NCI-H1694 treated with DMSO at 0.1 percent for 48 hours (cell line): ENCODE results near the gene CADPS.

ENCODE experiments used
- DNase-seq: peaks from one replicate; lab custom pipeline; 2025; lab: John Stamatoyannopoulos, UW

Gene CADPS

DNA sequence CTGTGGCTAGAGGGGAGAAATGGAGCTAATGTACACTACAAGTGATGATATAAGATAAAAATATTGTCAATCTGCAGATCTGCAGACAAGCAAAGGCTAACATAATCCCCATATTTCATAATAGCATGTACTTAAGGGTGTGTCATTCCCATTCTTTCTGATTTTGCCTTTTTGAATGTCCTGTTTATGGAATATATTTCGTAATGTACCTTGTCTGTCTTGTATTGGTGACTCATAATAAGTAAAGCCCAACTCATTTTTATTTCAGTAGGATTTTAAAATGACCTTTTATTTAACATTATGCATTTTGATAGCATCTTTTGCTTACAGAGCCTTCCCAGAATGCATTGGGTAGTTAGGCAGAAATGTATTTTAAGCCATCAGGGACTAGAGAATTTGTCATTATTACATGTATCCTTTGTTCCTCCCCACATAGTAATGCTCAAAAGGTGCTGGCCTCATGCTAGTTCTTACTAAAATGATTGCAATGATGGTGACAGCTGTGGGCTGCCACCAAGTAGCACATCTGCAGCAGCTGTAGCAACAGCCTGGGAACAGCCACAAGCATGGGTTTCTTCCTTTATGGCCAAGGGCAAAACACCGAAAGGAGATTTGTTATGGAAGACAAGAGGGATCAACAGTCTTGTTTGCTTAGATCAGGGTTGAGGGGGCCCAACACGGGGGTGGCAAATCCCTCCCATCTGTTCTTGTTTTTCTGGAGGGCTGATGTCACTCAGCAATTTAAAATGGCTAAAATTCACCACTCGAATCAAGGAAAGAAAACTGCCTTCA, 188.5 kb downstream of the CADPS start:
- peak; percentile 81 for DNase-seq

DNA sequence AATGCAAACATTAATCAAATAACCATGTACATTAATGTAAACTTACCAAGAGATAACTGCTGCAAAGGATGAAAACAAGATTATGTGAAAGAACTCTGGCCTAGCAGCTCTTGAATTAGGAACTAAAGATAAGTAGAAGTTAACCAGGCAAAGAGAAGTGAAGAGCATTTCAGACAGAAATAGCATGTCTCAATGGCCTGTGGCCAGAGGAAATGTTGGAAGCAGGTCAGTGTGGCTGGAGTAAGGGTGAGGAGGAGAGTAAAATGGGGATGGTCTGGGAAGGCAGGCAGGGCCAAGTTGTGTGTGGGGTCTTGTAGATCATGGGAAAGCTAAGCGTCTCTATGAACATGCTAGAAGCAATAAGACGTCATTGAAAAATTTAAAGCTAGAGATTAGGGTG, 192.4 kb downstream of the CADPS start:
- DNase-seq: no peak

DNA sequence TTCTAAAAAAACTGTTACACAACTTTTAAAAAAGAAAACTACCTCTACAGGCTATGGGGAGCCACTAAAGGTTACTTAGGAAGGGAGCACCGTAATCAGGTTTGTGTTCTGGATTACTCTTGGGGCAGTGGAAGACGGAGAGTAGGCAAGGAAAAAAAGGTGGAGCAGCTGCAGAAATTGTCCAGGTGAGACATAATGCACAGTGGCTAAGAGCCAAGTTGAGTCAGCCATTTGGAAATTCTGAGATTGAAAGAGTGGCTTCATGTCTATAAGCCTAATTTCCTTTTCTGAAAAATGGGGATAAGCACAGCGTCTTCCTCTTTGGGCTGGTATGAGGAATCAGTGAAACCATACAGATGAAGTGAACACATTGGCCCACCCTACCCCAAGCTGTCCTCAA, 195.2 kb downstream of the CADPS start:
- no peak for DNase-seq

DNA sequence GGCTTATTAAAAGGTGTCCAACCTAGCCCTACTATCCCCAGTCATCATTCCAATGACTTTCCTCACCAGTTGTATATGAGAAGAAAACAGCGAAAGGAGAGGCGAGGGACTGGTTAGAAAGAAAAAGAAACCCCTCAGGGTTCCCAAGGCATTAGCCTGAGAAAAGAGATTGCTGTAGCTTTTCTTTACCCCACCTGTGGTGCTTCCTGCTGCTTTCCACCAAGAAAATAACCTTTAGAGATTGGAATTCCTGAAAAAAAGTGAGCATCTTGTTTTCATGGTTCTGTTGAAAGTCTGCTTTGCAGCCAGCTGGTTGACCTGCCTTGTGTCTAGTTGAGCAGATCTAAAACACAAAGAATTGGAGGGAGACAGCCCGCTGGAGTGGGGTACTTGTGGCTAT, 196.4 kb downstream of the CADPS start:
- DNase-seq: no peak

DNA sequence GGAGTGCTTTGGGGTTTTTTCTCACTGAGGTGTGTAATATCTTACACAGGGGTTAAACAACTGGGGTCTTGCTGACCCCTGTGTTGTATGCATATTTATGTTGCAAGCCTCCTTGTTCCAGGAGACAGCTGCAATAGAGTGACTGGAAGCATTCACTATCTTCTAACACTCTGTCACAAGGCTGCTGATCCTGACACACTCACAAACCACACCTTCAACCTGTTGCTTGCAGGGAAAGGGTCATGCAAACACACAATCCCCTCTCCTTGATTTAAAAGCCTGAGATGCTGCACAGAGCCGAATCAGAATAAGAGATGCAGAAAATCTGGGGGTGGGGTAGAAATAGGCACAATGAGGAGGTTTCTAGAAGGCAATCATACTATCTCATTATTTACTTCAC, 197.3 kb downstream of the CADPS start:
- no peak for DNase-seq

DNA sequence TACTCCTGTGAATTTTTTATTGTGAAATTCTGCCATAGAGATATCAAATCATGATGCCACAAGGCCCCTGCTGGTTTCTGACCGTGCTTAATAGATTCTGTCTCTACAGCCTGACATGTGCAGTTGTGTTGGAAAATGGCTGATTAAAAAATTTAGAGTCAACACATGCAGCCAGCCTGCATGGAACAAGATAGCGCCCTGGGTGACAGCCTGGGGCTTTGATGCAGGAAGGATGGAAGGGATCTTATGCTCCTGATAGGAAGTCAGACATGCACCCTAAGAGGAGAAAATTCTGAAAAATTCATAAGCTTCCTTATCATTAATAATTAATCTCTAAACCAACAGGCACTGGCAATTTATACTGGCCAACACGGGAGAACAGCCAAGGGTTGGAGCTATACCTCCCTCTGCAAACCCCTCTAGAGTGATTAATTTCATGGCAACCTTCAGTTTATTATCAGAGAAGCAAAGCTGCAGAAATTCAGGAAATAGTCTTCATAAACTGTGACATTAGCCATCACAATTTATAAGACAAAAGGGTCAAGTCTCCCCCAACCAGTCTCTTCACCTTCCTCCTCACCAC, 198.4 kb downstream of the CADPS start:
- DNase-seq: no peak

DNA sequence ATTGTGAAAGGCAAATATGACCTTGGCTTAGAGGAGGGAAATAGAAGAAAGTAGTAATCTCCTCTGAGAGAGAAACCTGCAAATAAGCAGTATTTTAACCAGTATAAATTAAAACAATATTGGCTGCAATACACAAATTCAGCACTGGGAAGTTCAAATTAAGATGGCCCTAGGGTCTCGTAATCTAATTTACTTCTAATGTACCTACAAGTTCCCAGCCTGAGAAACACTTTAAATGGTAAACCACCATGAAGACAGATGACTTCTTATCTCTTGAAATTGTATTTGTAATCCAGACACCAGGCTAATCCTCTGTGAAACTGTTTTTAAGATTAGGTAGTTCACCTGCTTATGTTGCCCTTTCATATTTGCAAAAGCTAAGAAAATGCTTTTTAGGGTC, 199.7 kb downstream of the CADPS start:
- DNase-seq: no peak

DNA sequence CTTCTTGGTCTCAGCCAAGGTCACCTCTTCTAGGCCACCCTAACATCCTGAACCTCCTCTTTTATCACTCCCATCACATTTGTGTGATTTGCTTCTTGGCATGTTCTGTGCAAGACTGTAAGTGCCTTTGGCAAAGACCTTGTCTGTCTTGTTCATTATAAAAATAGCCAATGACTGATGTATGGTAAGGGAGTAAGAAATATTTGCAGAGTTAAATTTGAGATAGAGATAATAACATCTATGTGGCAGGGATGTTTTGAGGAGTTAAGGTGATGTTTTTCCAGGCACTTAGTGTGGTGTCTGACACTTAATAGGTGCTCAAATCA, 202.3 kb downstream of the CADPS start:
- DNase-seq: no peak

DNA sequence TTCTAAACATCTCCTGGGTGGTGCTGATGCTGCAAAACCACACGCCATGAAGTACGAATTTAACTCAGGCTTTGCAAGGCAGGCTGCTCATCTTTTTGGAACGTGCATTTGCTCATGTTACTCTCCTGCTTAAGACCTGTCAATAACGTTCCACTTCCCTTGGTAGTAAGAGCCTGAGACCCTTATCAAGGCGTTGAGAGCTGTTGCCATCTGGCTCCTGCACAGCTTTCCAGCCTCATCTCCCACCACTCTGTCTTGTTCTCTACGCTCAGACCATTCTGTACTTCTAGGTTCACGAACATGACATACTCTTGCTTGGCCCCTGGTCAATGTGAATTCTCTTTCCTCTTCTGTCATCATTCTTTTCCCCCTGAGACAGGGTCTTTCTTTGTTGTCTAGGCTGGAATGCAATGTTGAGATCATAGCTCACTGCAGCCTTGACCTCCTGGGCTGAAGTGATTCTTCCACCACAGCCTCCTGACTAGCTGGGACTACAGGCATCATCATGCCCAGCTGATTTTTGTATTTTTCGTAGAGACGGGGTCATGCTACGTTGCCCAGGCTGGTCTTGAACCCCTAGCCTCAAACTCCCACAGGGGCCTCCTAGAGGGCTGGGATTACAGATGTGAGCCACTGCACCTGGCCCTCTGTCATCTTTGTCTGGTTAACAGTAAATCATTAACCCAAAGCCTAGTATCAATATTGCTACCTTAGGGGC, 202.8 kb downstream of the CADPS start:
- DNase-seq: no peak

DNA sequence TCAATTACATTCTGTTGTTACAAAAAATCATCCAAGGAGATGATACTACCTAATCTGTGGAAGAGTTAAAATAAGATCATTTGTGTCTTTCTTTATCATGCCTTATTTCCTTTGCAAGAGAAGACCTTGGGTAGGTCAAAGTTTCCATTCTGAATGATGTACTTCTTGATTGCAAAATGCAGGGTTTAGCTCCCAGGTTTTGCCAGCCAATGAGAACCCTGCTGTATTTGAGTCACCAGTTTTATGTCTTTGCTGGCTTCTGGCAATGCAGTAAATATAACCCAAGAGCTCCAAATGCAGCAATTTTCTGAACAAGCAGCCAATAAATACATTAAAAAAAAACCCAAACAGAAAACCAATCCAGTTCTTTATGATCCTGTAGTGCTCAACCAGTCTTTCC, 204.9 kb downstream of the CADPS start:
- DNase-seq: no peak

DNA sequence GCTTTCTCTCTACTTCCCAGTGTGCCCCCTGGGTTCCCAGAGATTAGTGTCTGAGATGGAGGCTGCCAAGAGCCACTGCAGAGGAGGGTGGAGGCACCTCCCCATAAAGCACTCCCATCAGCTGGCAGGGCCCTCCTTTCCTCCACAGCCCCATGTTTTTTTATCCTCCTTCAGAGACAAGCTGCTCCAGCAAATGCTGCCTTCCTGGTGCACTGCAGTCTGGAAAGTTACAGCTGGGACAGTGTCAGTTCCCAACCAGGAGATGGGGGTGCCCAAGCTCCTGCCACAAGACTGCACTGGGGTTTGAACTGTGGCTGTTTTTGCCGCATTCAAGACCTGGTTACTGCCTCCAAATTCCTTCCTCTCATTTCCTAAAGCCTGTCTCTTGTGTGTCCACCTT, 206.1 kb downstream of the CADPS start:
- no peak for DNase-seq

DNA sequence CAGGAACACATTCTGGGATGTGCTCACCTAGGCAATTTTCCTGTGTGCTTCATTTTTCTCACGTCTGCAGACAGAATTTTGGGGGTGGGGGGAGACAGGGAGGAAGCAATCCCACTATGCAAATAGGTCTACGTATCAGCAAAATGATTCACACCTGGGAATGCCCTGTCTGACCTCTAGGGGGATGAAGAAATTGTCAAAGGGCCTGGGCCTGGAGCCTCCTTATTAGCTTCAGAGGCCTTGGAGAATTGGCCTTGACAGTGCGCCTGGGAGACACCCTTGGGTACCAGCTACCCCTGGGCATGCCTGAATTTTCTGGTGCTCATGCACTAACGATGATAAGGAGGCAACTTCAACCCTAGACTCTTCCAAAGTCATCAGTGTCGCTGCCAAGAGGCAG, 207.5 kb downstream of the CADPS start:
- no peak for DNase-seq

DNA sequence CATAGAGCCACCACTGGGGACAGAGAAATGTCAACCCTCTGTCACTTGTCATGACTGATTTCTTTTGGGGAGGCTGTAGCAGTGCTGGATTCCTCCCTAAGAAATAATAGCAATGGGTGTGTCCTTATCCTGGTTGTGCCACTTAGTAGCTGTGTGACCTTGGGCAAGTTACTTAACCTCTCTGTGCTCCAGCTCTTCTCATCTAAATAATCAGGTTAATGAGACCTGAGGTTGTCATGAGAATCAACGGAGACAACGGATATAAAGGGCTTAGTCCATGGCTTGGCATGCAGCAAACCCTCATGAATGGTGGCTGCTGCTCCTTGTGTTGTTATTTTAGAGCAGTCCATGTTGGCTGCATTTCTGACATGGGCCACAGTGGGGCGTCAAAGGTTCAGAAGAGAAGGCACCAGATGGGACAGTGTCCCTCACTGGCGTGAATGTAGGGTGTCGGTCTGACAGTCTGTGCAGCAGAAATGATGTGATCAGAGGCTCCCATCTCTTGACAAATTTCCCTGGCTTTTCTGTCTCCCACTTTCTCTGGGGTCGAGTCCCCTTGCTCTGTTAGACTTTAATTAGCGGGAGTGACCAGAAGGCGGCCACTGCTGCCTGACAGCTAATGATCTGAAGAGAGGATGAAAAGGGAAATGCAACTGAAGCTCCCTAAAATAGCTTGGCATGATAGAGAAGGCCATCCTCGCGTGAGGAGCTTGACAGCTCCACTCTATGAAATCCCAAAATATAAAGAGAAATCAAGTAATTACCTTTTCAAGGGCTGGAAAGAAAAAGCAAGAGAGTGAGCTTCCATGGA, 209.4 kb downstream of the CADPS start:
- peak; percentile 41 for DNase-seq

DNA sequence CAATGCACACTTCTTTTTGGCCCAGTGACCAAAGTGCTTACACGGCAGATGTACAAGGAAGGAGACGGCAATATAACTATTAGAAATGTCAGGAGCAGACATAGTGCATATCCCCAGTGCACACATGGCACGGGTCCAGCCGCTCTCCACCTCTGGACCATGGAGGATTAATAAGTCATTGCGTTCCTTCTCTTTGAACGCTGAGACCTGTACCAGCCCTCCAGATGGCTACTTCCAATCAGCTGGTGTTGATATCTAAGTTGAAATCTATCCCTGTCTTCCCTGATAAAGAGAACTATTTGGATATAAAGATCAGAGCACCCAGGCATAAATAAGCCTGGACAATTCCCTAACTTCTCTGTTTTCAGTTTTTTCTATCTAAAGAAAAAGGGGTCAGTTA, 212.5 kb downstream of the CADPS start:
- DNase-seq: no peak

DNA sequence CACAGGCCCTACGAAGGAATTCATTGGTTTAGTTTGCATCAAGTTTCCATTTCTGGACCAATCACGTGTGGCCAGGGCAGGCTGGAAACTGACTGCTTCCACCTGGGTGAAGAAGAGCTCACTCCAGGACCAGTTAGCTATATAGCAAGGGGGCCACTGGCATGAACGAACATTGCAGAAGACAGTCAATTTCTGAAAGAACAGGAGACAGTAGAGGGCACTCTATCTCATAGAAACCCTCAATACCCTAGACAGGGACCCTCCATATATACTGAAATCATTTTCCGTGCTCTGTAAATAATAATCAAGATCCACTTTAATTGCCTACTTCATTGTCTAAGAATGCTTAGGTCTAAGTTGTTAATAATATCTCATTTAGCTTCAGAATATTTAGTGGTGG, 215.6 kb downstream of the CADPS start:
- DNase-seq: no peak

DNA sequence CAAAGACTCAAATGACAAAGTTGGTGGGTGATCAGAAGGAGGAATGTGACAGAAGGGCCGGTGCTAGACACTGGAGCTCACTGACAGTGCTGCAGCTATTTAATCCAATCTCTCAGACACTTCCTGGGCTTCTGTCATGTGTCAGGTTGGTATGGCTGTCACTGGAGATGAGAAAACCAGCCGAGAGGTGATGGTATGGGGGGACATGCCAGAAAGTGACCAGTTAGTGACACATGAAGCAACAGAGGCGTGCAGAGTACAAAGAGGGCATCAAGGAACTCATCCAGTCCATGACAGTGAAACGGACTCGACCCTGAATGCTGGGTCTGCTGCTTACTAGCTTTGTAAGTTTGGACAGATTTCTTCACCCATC, 219.5 kb downstream of the CADPS start:
- DNase-seq: no peak

DNA sequence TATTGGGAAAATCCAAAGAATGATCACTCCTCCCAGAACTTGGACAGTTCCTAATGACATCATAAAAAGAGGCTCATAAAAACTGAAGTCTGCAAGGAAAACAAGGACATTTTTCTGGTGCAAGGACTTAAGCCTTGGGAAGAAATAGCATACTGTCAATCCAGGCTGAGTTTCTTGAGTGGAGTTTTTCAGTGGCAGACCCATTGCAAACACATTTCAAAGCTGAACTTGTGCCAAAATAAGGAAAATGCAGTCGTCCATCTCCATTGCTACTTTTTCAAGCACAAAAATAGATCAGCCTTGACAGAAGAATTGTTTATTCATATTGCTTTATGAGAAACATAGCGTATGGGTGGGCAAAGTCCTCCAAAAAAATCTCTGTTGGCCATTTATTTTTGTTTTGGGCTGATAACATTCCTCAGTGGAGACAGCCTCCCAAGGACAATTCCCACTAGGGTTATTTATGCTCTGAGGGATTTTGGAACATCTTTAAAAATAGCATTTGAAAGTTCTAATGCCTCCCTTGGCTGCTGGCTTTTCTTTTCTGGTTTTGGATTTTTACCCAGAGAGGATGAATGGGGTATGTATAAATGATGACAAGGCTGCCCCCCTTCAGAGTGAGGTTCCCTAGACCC, 220.0 kb downstream of the CADPS start:
- no peak for DNase-seq

DNA sequence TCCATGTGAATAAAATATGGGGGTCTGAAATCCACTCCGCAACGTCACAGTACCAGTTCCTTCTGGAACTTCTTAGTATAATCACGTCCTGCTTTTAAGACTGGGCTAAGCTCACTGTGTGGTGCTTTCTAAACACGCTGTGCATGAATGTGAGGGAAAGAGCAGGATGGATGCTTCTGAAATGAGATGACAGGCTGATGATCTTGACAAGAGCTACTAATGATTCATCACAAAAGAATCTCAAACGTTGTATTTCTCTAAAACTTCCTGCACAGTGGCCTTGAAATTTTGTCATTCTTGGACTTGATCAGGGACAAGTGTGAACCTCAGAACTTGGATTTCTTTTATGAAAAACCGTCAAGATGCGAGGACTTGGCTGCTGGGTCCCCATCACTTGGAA, 221.4 kb downstream of the CADPS start:
- DNase-seq: no peak

DNA sequence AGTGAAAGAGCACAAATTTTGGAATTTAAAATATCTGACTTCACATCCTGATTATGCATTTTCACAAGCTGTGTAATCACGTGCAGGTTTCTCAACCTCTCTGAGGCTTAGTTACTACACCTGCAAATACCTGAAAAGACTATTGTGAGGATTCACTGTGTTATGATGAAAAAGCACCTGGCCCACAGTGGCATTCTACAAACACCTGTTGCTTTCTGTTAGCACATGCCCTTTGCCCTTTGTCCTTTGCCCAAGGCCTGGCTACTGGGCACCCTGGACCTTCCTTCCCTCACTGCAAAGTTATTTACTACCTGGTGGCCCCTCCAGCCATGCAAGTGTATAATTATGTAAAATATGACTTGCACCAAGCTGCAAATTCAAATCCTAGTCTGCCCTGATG, 227.5 kb downstream of the CADPS start:
- DNase-seq: no peak

DNA sequence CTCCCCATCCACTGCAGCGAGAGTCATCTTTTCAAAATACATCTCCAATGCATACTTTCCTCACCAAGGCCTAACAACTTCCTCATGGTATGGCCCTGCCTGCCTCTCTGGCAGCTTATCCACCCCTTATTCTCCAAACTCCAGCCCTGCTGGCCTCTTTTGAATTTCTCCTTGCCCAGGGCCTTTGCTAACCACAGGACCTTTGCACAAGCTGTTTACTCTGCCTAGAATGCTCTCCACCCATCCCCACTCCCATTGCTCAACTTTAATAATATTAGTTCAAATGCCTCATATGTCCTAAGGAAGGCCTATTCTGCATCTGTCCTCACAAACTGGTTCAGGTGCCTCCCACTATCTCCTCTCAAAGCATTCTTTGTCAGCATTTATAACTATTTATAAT, 230.7 kb downstream of the CADPS start:
- DNase-seq: no peak

DNA sequence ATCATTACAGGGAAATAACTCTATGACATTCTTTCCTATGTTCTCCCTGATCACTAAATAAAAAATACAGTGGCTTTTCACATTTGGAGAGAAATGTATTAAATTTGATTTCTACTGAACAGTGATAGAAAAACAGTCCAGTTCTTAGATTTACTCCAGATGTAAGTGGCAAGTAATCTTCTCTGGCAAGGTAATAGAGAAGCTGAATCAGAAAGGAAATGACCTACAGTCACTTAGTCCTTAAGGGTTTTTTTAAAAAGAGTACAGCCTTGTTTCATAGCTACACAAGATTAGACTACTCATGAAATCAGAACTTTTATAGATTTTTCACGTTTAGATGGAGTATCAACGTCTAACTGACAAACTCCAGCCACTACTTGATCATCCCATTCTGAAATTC, 236.9 kb downstream of the CADPS start:
- DNase-seq: no peak

DNA sequence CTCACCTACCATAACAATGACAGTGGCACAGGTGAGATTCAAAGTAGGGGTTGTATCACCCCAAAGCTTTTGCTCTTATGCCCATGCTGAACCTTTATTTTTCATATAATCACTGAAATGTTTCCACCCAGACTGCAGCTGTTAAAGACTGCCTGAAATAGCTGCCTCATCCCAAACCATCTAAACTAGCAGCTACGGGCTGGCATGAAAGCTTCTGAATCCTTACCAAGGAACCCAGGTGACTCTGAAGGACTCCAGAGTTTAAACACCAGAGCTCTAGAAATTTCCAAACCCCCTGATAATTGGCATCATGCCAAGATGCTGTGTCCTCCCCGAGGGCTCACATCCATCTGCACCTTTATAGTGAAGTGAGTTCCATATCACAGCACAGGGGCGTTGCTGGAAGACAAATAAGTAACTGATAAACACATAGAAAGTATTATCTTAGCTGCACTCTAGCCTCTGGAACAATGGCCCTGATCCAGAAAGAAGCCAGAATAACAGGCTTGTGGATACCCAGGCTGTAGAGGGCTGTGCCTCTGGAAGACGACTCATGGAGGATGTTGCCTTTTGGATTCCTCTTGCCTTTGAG, 238.9 kb downstream of the CADPS start:
- DNase-seq: no peak
